Activated CD8-positive, alpha-beta memory T cell treated with anti-CD3 and anti-CD28 coated beads for 1 hour (primary cell): ENCODE measurements around the gene PRR5.
A peak's percentile ranks its signal among the peaks of the same experiment; 100 is the strongest.
"Not testable (repeated sequence)": the region's sequence is repeated elsewhere in the genome, so short reads cannot be mapped to it uniquely, and the experiment has no call there.

Source experiments
- DNase-seq, 2 donors: peaks; one replicate each; pipeline ENCODE4 v3.0.0-alpha.2; 2020; ENCODE audit warnings: low read depth in 1 of 2; ENCODE audit errors: extremely low read depth in 1 of 2

PRR5 gene

DNA sequence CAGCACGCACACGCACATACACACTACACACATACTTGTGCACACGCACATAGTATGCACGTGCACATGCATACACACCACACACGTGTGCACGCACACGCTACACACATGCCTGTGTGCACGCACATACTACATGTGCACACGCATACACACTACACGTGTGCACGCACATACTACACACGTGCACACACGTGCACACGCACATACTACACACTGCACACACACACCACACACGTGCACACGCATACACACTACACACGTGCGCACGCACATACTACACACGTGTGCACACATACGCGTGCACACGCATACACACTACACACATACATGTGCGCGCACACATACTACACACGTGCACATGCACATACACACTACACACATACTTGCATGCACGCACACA lies 30.7 kb downstream of the PRR5 start:
- DNase-seq, result no peak

DNA sequence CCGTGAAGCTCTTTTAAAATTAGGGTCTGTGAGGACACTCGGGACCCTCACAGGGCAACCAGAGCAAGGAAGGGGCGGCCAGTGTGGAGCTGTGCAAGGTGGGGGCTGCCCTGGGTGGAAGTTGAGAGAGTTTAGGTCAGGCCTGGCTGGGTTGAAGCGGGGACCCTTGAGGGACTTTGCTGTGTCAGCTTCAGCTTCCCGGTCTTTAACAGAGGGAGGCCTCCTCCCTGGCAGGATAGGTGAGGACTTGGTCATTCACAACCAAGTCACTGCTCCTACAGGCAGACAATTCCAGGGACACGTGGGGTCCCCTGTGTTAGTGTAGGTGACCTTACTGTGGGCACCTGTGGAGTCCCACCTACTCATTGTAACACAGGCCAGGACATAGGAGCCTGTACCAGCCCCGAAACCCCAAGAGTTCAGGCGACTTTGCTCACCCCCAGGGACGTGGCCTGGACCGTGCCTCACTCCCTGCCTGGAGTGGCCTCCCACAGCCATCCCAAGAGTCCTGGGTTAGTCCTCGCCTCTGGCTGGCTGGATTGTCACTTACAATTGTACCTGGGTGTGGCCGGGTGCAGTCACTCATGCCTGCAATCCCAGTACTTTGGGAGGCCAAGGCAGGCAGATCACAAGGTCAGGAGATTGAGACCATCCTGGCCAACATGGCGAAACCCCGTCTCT lies 31.6 kb downstream of the PRR5 start:
- DNase-seq, result no peak

GRCh38 chr22:44734278-44734677 lies 32.3 kb downstream of the PRR5 start:
- DNase-seq, result no peak

GRCh38 chr22:44734801-44735517 lies 33.0 kb downstream of the PRR5 start:
- DNase-seq, result no peak

- DNase-seq, result peak; percentile 54 to 79
Measured at GRCh38 chr22:44735518-44736428, 33.8 kb downstream of the PRR5 start.

DNA sequence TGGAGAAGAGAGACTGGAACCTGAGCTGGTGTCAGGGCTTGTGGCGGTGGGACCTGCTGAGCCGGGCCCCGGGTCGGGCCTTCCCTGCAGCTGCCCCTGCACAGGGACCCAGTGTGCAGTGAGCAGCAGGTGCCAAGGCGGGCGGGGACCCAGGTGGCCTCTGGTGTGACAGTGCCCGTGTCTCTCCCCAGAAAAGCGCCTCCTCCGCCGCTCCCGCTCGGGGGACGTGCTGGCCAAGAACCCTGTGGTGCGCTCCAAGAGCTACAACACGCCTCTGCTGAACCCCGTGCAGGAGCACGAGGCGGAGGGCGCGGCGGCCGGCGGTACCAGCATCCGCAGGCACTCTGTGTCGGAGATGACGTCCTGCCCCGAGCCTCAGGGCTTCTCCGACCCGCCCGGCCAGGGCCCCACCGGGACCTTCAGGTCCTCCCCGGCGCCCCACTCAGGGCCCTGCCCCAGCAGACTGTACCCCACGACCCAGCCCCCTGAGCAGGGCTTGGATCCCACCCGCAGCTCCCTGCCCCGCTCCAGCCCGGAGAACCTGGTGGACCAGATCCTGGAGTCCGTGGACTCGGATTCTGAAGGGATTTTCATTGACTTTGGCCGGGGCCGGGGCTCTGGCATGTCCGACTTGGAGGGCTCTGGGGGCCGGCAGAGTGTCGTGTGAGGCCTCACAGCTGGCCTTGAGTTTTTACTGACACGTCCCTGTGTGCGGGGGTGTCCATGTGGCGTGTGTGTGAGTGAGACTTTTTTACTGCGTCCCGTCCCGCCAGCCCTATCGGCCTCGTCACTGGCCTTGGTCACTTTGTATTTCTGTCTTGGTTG lies 34.8 kb downstream of the PRR5 start:
- no peak for DNase-seq

- DNase-seq, result no peak
Measured at GRCh38 chr22:44737406-44738346, 35.7 kb downstream of the PRR5 start.

DNA sequence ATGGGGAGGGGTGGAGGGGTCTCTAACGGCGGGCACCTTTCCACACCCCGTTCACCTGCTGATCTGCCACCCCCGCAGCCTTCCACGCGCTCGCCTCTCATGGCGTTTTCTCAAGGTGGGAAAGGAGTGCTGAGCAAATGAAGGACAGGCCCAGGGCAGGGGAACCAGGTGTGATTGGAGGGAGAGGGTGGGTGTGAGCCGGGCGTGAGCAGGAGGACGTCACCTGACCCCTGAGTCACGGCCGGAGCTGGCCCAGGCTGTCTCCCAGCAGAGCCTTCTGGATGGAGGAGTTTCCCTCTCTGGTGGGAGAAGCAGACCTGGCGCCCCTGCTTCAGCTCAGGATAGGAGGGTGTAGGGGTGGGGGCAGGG lies 36.3 kb downstream of the PRR5 start:
- no peak for DNase-seq

DNA sequence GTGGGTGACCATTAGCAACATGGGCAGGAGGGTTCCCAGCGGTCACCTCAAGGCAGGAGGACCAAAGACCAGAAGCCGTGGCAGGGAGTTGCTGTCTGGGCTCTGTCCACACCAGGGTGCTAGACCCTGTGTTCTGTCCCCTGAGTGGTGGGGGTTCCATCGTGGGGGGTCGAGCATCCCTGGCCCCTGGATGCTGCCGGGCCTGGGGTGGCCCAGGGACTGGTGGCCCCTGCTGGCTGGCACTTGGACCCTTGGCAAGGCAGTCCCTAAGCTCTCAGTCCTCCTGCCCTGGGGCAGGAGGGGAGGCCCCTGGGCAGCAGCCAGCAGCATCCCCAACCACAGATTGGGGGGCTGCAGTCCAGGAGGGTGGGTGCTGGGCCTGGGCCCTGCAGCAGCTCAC lies 37.0 kb downstream of the PRR5 start:
- no peak for DNase-seq

DNA sequence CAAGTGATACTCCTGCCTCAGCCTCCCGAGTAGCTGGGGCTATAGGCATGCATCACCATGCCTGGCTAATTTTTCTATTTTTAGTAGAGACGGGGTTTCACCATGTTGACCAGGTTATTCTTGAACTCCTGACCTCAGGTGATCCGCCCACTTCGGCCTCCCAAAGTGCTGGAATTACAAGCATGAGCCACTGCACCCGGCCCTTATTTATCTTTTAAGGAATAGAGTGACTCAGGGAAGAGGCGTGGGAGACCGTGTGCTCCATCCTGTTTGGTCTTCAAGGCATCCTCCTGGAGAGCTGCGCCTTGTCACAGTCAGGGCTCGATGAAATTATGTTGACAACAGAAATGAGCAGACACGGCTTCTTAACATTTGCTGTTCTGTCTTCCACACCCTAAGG lies 37.7 kb downstream of the PRR5 start:
- DNase-seq, result not testable (repeated sequence)

GRCh38 chr22:44740307-44740706 lies 38.3 kb downstream of the PRR5 start:
- no peak for DNase-seq

DNA sequence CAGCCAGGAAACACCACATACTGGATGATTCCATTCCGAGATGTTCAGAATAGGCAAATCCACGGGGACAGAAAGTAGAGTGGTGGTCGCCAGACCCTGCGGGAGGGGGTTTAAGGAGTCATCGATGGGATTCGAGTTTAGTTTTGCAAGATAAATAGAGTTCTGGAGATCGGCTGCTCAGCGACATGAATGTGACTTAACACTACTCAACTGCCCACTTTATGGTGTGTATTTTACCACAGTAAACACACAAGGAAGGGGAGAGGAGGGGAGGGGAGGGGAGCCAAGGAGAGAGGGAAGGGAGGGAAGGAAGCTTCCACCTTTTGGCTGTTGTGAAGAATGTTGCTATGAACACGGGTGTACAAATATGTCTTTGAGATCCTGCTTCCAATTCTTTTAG lies 39.9 kb downstream of the PRR5 start:
- DNase-seq, result no peak

DNA sequence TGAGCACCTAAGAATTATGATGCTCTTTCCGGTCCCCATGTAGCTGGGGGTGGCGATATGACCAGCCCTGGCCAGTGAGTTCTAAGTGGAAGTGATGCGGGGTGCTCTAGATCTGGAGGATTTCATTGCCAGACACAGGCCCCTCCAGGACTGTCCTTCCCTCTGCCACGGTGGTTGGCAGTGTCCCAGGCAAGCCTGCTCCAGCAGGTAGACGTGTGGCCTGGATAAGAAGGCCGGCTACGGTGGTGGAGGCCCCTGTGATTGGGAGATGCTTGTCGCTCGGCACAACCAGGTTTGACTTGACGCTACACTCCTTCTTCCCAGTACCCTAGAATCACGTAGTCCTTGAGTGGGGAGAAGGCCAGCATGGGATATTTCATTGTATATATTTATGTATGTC lies 41.2 kb downstream of the PRR5 start:
- DNase-seq, result no peak

GRCh38 chr22:44743804-44744211 lies 41.8 kb downstream of the PRR5 start:
- DNase-seq, result no peak

- no peak for DNase-seq
Measured at GRCh38 chr22:44745853-44746789, 44.1 kb downstream of the PRR5 start.

DNA sequence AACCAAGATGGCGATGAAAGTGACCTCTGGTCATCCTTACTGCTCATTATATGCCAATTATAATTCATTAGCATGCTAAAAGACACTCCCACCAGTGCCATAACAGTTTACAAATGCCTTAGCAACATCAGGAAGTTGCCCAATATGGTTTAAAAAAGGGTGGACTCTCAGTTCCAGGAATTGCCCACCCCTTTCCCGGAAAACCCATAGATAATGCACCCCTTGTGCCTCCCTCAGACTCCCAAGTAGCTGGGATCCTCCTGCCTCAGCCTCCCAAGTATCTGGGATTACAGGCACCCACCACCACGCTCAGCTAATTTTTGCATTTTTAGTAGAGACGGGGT lies 45.8 kb downstream of the PRR5 start:
- not testable (repeated sequence) for DNase-seq

- DNase-seq, result no peak
Measured at GRCh38 chr22:44748524-44748923, 46.5 kb downstream of the PRR5 start.

DNA sequence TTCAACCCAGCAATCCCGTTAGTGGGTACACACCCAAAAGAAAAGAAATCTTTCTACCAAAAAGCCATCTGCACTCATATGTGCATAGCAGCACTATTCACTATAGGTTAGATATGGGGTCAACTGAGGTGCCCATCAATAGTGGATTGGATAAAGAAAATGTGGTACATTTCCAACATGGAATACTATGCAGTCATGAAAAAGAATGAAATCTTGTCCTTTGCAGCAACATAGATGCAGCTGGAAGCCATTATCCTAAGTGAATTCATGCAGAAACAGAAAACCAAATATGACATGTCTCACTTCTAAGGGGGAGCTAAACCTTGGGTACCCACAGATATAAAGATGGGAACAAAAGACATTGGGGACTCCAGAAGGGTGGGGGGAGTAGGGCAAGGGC lies 48.5 kb downstream of the PRR5 start:
- DNase-seq, result no peak
